HG03558 (cell line): ENCODE measurements around the gene TRAFD1.

Experiments
- ATAC-seq: cut with Tn5 transposase; IDR thresholded peaks from one replicate; pipeline ENCODE4 v1.9.1; 2021; ENCODE audit warnings: moderate number of reproducible peaks; ENCODE audit not compliant: unreplicated experiment; ENCODE audit errors: extremely low read depth

Gene TRAFD1

DNA sequence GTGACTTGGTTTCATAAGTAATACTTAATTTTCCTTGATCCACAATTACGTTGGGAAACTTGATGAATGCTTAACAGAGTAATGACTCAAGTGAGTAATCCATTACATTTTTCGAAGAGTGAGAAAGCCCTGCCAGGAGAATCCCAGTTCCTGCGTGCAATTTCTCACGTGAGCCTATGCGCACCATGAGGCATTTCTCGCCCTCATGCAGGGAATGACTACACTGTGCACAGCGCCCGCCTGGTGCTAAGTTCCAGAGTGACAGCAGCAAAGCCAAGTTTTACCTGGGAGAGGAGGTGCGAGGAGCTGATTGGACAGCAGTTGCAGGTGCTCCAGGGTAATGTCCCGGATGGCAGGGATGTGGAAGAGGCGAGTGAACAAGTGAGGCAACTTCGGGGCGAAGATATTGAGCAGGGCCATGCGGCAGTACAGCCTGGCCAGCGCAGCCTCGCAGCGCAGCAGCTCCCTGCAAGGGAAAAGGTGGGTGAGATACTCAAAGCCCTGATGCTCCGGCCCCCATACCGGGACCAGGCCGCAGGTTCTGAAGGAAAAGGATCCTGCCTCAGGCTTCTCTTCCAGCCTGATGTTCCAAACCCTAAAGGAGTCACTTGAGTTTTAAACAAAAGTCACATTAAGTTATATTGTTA, 69.4 kb downstream of the TRAFD1 start:
- no peak for ATAC-seq

DNA sequence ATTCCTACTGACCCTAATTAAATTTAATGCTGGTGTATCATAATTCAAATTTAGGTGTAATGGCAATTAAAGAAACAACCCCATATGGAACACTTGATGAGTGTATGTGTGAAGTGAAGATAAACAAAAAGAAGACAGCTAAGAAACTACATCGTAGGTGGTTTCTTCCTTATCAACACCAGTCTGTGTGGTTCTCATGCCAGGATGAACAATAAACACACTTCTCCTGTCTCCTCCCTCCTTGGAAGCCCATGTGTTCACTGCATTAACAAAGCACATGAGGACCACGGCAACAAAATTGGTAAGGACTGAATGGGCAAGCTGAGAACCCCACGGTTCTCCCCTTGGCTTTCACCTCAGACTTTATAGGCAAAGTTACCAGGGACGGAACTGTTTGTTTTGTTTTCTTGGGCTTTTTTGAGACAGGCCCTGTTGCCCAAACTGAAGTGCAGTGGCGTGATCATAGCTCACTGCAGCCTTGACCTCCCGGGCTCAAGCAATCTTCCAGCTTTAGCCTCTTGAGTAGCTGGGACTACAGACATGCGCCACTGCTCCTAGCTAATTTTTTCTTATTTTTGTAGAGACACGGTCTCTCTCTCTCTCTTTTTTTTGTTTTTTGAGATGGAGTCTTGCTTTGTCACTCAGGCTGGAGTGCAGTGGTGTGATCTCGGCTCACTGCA, 71.0 kb downstream of the TRAFD1 start:
- ATAC-seq = no peak

DNA sequence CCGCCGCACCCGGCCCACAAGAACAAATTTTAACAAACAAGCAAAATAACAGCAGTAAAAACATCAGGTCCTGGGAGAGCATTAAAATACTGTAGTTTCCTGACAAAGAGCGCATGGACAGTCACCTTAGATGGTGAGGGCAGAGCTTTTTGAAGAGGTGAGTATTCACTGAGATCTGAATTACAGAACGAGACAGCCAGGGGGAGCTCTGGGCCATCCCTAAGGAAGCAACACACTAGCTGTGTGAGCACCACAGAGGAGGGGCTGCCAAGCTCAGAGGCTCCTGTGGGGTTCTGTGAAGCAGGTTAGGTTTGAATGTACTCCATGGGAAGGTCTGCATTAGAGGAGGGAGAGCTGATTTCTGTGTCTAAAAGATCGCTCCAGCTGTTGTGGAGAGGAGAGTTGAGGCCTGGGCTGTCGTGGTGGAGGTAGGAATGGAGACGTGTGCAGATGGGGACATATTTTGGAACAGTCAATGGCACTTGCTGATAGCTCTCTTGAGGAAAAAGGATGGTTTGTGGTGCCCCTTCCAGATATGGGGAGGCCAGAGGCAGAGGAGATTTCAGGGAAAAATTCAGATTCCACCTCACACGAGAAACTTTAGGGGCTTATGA, 72.9 kb downstream of the TRAFD1 start:
- no peak for ATAC-seq

DNA sequence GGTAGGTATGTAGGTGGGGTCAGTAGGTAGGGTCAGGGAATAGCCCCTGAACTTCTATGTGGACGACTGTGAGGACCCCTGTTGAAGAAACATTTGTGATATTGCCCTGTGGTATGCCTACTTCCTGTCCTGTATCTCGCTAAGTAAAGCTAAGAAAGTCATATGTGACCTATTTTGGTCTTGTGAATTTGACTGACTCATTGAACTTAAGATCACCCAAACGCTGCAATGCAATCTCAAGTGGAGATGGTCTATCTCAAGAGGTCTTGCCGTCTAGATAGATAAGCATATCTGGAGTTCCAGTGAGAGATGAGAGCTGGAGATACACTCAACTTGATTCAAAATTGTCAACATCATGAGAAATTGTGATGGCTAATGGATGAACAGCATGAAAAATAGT, 73.8 kb downstream of the TRAFD1 start:
- no peak for ATAC-seq
